GM21390 (cell line): Measurements from ENCODE around the gene PRAC2.

Experiments
- ATAC-seq: cut with Tn5 transposase; IDR thresholded peaks from one replicate; pipeline ENCODE4 v1.9.1; 2021; ENCODE audit not compliant: unreplicated experiment

The PRAC2 gene

DNA sequence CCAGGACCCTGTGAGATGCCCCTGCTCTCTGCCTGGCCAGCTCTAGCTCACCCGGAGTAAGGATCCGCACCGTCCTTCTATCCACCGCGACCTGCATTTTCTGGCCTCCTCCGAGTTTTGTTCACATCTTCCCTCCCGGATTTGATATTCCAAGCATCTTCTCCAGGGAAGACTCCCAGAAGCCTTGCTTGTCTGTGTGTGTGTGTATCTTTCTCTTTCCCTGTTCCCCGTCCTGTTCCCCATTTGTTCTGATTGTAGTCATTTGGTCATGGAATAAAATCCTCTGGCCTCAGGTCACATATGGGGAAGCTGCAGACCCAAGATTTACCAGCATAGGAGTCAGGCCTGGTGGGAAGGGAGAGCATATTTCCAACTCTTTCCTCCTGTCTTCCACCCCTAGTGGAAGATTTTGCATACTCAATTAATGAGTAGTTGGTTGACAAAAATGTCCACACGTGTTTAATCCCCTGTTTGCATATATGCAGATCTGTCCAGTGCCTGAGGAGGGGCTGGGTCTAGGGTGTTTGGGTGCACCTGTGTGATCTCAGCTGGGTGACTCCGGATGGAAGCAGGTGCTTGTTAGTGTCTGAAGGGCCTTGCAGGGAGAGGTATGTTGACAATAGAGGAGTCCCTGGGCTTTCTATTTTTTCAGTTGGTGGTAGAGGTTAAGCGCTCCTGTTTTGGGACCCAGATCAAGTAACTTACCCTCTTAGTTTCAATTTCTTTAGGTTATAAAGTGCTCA is 2.5 kb upstream of the PRAC2 start:
- no peak for ATAC-seq

DNA sequence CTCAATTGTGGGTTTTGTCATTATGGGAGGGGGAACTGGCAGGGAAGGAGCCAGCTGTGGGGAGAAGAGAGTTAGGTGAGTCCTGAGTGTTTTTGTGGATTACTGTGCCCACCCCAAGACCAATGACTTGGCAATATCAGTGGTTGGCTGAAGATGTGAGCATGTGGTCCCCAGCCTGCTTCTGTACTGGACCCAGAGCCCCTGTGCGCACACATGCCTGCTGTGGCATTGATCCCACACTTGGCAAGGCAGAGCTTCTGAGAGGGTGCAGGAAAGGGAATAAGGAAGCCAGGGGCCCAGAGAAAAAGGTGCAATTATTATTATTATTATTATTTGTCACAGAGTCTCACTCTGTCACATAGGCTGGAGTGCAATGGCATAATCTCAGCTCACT is 2.0 kb upstream of the PRAC2 start:
- ATAC-seq: no peak

DNA sequence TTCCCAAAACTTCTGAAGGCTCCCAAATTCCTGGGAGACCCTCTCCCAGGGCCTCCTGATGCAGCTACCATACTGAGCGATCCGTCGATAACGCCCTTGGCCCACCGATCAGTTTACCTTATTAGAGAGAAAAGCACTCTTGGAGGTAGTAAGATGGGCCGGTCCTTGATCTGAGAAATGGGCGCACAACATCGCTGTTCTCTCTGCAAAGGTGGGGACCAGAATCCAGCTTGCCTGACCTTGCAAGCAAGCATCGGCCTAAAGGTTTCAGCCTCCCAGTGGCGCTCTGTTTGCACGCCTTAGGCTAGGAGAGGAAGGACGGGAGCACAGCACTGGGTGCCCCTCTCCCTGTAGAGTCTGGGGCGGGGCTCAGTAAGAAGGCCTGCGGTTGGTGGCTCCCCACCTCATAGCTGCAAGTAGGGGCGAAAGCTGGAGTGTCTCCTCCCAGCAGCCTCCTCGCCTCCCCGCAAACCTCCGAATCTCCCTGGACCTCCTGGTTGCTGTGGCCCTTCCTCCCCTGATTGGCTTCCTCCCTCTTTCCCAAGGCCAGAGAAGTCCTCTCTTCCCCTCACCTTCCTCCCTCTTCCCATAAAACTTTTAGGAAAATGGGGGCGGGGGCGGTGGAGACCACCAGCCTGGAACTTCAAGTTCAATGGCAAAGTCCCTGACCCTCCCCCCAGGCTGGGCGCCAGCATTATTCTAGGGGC is 631 bp upstream of the PRAC2 start, which contains the start of gene PRAC1:
PRAC1 (minus strand) TSS at position 318 of the 707 bp plus-strand sequence; CDS start at position 192, 126 bp downstream.
- no peak for ATAC-seq

DNA sequence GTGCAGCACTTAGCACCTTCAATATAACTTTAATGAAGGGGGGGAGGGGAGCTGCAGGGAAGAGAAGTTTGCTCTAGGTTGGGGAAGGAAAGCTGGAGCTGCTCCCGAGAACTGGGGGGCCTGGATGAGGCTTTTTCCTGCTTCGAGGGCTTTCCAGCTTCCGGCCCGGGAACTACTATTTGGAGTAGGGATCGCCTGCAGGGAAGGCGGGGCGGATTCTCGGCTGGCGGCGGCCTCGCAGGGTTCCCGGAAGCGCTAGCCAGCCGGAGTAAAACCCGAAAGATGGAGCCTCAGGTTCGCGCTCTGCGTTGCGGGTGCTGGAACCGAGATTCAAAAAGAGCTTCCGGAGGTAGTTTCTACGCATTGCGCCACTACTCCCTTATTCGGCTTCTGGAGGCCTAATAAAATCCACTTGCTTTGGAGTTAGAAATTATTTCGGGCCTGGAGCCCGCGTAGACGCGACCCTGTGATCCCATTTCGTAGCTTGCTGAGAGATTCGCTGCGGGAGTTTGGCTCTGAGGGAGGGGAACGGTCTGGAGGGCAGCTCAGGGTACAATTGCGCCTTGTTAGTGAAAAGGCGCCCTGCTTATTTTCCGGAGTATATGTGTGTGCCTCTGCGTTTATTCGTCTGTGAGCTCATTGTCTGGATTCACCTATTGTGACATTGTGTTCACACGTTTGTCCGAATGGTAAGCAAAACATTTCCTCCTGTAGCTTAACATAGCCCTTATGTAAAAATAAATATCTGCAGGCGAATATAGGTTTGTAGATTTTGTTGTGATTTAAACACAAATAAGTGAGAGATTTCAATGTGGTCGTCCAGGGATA is 652 bp downstream of the PRAC2 start:
- no peak for ATAC-seq

DNA sequence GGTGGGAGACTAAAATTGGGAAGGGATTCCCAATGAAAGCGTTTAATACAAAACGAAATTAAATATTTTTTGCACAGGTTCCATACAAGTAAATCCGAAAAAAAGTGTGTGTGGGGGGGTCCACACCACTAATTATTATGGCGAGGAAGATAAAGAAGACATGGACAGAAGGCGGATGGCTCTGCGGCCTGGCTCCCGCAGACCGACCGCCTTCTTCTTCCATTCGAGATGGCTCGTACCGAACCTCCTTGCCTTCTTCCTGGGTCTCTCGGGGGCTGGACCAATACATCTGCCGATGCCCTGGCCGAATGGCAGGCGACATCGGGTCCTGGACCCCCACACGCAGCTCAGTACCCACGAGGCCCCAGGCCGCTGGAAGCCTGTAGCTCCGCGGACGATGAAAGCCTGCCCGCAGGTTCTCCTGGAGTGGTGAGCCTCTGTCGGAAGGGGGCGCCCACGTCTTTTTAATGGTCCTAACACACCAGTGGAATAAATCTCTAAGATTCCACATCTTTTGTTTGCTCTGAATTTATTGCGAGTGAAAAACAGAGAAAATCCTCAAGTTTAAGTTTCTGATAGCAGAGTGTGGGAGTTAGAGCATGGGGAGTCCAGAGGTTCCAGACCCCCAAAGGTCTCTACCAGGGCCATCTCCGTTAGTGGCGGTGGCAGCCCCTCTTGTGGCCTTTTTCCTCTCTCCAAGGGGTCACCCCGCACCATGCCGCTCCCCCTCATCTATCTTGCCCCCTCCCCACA is 1.4 kb downstream of the PRAC2 start:
- ATAC-seq: no peak

DNA sequence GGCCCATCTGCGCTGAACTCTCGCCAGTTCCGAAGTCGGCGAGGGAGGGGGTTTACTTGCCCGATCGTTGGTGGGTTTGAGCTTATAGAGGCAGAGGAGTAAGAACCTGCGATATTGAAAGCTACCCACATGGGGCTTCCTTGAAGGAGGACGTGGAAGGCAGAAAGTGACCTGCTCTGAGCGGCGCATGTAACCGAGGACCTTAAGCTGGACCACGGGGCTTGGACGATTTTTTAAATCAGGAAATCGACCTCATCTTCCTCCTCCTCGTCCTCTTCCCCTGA is 2.0 kb downstream of the PRAC2 start:
- no peak for ATAC-seq

DNA sequence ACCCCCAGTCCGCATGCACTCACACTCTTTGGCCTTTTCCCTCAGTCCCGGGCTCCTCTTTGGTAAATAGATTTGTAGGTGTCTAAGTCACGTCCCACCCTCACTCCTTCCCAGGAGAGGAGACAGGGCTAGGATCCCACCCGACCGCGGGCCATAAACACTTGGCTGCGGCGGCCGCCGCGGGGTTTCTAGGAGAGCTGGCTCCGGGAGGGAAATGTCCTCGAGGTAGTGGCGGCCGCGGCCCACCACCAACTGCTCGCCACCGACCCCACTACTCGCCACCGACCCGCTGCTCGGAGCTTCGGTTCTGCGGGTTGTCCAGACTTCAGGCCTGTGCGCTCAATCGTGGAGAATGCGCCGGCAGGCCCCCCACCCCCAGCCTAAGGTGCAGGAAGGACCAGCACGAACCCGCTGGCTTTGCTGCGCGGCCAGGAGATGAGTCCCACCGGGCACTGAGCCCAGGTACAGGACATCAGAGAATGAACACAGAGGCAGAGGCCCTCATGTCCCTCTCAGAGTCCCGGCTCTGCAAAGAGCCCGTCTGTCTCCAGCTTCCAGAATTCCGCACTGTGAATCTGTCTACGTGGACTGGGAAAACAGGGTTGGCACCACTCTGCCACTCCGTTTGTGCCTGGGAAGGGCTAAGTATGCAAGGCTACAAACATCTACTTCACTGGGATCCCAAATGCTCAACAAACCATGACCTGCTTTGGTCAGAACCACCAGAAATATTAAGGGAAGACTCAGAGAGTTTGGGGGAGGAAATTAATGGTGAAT is 2.5 kb downstream of the PRAC2 start:
- no peak for ATAC-seq

DNA sequence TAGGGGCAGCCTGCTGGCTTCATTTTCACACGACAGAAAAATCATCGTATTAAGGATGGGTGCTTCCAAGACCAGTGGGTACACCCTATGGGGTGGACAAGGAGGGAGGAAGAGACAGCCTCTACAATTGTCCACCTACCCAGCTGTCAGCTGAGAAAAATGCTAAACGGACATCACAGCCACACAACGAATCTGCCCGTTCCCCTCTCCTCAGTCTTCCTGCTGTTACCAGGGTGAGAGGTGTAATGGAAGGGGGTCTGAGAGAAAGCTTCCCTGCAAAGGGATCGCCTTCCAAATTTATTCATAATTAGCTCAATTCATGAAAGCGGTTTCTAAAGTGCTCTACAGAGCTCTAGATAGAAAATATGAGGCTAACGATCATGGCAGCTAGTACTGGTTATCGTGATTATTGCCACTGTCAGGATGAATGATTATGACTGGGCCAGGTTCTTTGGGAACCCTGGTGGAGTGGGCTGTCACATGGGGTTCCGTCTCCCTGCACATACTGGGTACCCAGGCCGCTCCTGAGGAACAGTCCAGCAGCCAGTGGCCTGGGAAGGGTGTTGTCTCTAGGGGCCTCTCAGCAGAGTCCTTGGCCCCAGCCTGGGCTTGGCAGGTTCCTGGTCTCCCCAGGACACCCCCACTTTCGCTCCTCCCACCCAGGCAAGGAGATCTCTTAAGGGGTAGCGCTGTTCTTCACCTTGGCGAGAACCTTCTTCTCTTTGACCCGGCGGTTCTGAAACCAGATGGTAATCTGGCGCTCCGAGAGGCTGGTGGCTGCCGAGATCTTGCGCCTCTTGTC is 3.3 kb downstream of the PRAC2 start:
- ATAC-seq: no peak

DNA sequence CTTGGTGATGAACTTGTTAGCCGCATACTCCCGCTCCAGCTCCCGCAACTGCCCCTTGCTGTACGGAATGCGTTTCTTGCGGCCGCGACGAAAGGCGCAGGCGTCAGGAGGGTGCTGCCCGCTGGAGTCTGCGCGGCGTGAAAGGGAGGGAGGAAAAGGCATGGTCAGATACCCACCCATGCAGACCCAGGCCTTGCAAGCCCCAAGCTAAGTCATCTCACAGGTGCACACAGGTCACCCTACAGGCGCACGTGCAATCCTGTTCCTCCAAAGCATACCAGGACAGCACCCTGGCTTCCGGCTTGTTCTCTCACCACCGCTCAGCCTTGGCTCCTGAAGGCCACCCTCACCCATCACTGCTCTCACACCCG is 3.9 kb downstream of the PRAC2 start:
- no peak for ATAC-seq

DNA sequence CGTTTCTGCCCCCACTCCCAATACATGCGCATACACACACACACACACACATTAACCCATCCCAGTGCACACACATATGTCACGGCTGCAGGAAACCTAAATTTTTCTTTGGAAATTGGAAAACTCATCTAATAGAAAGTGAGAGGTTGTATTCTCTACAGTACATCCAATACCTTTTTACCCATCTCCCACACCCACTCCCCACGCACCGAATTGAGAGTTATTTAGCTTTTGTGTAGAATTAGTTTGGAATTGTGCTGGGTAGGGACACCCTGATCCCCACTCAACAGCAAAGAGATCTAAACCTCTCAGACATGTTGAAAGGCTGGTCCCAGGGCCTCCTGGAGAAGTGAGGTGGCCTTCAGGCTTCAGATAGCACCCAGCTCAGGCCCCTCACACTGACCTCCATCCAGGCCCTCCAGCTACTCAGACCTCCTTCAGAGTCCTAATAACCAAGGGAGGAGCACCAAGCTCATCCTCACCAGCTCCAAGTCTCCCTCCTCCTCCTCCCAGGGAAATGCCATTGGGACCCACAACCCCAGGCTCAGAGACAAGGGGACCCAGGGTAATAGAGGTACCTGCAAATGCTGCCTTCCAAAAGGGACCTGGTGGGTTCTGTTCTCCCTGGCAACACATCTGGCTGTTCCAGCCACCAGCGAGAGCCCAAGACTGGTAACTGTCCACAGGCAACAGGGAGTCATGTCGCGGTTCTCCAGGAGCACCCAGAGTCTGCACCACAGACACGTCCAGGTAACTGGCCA is 4.6 kb downstream of the PRAC2 start:
- ATAC-seq: no peak

DNA sequence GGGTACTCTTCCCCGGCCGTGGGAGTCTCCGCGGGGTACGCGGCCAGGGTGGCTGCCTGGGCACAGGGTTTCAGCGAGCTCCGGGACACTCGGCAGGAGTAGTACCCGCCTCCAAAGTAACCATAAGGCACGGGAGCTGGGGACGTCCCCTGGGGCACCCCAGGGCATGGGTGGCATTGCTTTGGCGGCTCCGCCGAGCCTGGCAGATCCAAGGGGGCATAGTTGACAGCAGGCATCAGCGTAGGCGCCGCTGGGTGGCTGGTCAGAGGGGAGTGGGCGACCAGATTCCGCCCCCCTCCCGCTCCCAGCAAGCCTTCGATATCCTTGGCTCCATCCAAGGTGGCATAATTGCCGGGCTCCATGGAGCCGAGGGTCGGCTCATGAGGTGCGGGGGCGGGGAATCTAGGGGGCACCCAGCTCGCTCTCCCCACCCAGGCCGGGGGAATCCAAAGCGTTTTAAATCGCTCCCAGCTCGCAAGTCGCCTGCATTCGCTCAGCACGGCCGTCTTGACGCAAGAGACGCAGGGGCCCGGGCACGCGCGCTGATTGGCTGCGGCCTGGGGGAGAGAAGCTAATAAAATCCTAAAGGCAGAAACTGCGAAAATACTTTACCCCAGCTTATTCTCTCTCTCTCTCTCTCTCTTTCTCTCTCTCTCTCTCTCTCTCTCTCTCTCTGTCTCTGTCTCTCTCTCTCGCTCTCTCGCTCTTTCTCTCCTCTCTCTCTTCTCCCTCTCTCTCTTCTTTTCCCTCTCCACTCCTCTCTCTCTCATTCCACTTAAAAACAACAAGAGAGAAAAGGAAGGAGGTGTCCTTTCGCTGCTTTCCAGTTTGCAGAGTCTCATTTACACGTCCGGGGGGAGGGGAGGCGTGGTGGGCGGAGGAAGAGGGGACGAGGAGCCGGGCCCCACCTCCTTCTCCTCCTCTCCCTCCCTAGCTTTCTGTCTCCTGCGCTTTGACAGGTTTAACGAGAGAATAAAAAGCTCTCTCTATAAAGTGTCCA is 5.5 kb downstream of the PRAC2 start, which contains the start of gene HOXB13:
HOXB13 (minus strand) TSS at position 519 of the 1,000 bp plus-strand sequence; CDS start at position 362, 157 bp downstream.
- no peak for ATAC-seq

DNA sequence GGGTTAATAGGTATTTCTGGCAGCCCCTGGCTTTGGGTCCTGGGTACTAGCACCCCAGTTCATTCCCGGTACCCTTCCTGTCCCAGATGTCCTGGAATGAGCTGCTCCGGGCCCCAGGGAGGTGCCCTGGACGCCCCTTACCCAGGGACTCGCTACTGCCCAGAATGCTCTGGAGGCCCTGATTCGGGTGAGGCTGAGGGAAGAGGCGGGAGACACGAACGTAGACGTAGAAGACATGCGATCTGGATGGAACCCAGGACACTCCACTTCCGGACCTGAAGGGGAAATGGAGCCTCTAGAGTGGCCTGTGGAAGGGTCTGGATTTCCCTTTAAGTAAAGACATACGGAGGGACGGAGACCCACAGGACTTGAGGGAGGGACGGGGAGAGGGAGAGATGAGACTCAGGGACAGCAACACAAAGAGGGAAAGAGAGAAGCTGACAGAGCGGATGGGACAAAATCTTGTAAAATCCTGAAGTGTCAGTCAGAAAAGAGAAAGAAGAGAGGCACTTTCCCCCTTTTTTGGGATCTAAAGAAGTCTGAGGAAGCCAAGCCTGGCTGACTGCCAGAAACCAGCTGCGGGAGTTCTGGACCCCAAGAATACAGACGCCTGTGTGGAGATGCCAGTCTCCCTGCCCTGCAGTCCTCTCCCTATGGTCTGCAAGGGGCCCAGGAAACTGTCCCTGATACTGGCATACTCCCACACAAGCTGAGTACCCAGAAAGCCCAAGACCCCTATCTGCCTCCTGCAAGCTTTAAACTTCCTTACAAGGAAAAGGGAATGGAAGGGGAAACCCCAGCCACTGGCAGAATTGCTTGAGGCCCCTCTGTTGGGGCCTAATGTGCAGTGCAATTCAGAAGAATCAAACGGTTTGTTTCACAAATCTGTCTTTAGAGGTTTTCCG is 6.6 kb downstream of the PRAC2 start:
- ATAC-seq: no peak

DNA sequence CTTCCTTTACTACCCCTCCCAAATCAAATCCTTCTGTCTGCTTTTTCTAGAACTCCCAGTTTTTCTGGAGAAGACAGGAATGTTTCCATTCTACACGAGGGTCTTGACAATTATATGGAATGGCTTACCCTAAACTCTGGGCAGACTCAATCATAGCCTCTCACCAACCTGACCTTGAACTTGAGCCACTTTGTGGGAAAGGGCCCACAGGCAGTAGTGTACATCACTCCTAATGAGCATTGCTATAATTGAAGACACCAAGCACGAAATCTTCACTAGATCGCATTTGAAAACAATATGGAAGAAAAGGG is 7.2 kb downstream of the PRAC2 start:
- ATAC-seq: no peak

DNA sequence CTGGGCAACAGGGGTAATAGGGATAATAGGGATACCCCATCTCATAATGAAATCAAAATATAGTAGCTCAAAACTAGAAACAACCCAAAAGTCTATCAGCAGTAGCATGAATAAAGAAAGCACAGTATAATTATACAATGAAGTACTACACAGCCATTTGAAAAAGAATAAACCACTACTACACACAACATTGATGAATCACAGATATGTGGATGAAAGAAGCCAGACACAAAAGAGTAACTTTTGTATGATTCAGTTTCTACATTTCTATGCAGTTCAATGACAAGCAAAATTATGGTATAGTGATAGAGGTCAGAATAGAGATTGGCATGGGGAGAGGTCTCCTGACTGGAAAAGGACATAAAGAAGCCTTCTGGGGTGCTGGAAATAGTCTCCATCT is 8.4 kb downstream of the PRAC2 start:
- no peak for ATAC-seq

DNA sequence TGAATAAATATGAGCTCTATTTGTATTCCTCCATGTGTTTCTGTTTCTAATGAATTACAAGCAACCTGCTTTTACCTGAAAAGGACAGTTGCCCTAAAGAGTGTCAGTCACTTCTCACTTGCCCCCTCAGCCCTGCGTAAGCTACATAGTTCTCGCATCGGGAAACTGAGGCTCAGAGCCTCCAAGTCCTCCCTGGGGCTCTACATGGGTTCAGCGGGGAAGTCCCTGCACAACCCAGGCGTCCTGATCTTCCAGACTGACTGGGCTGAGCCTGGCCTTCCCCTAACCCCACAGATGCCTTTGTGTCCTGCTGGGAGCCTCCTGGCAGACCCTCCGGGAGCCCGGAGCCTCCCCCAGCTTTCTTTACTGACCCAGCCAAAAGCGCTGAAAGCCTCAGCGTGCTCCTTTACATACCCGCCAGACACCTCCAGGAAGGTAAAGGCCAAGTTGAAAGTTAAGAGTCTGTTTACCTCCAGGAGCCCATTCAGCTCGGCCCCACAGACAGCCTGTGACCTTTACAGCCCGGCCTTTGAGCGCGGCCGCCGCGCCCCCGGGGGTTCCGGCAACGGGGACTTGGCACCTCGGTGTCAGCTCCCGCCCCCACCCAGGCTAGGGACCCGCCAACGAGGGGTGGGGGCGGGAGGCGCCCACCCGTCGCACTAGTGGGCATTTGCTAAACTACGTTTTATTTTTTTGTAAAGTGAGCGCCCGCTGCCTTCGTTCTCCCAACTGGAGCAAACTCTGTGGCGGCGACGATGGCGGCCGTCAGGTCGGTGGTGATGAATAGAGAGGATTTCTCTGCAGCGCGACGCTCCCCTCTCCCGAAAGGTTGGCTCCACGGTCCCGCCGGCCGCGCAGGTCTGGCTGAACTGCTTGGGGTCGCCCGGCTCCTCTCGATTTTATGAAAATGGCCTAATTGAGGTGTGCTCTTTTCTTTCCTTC is 10.0 kb downstream of the PRAC2 start:
- no peak for ATAC-seq
